ENCODE results near the gene HYLS1. TPM values are rescaled to one million over a fixed set of nuclear protein-coding genes. Genes with fewer than 3 reads are reported as not detected.
A peak's percentile ranks its signal among the peaks of the same experiment; 100 is the strongest.

Gene HYLS1
- total and polyA plus RNA-seq, 9 of the 15 experiments (the other 6 are each of a cell fraction or from before 2014, with no cell fraction given) = 2.7 to 8.2 (median 4.8) TPM

DNA sequence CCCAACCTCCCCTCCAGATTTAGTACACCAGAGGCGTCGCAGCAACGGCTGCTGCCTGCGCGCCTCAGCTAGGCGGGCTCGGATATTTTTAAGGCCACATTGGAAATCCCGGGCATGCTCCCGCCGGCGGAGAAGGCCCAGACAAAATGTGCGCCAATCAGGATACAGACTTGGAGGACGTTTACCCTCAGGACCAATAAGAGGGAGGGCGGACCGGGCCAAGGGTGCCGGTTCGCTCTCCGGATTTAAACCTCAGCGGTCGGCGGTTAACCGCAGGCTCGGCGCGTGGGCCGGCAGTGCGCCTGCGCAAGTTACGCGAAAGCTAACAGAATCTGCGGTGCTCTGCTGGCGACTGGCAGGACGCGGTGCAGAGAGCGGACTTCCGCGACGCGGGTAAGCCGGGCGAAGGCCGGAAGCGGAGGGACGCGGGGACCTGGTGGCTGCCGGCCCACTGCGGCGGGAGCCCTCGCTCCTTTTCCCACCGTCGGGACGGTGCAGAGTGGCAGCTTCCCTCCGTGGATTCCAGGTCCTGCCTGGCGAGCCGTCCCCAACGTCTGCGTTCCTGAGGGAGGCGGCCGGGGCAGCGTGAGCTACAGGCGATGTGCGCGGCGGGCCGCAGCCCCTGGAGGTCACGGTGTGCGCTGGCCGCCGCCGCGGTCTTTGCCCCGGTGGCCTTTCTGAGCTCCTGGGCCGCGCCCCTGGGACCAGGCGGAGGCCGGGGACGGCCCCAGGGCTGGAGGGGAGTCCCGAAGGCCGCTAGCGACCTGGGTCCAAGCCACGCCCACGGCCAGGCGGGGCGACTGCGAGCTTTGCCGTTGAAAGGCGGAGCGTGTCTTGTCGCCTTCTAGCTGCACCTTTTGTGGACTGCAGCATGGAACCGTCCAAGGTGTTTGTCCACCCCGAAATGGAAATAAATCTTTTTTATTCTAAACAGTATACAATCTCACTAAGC is at the start of gene HYLS1 (continued):
- TF ChIP-seq, protein P1, sequence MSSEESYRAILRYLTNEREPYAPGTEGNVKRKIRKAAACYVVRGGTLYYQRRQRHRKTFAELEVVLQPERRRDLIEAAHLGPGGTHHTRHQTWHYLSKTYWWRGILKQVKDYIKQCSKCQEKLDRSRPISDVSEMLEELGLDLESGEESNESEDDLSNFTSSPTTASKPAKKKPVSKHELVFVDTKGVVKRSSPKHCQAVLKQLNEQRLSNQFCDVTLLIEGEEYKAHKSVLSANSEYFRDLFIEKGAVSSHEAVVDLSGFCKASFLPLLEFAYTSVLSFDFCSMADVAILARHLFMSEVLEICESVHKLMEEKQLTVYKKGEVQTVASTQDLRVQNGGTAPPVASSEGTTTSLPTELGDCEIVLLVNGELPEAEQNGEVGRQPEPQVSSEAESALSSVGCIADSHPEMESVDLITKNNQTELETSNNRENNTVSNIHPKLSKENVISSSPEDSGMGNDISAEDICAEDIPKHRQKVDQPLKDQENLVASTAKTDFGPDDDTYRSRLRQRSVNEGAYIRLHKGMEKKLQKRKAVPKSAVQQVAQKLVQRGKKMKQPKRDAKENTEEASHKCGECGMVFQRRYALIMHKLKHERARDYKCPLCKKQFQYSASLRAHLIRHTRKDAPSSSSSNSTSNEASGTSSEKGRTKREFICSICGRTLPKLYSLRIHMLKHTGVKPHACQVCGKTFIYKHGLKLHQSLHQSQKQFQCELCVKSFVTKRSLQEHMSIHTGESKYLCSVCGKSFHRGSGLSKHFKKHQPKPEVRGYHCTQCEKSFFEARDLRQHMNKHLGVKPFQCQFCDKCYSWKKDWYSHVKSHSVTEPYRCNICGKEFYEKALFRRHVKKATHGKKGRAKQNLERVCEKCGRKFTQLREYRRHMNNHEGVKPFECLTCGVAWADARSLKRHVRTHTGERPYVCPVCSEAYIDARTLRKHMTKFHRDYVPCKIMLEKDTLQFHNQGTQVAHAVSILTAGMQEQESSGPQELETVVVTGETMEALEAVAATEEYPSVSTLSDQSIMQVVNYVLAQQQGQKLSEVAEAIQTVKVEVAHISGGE (CRISPR knock-in tag; IDR thresholded peaks at IDR 0.05) = peak in 1 of 3 experiments; percentile 45; a peak in 1 of 6 replicates
- TF ChIP-seq CHD1 (IDR thresholded peaks at IDR 0.05; ENCODE audit: low read length) = no peak
- no peak for TF ChIP-seq RFX5 (IDR thresholded peaks at IDR 0.05; ENCODE audit: low read depth, low read length)
- TF ChIP-seq, protein P2, sequence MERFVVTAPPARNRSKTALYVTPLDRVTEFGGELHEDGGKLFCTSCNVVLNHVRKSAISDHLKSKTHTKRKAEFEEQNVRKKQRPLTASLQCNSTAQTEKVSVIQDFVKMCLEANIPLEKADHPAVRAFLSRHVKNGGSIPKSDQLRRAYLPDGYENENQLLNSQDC (CRISPR knock-in tag; IDR thresholded peaks at IDR 0.05) = no peak
- peak; percentile 67 to 69; a peak in 3 of 4 replicates for TF ChIP-seq MAZ (CRISPR knock-in tag; conservative IDR thresholded peaks at IDR 0.05 in 1 of 2, IDR thresholded peaks at IDR 0.05 in 1 of 2)
- no peak for TF ChIP-seq SRSF3 (IDR thresholded peaks at IDR 0.05; ENCODE audit: insufficient read depth, low read length)
- TF ChIP-seq, protein P3, sequence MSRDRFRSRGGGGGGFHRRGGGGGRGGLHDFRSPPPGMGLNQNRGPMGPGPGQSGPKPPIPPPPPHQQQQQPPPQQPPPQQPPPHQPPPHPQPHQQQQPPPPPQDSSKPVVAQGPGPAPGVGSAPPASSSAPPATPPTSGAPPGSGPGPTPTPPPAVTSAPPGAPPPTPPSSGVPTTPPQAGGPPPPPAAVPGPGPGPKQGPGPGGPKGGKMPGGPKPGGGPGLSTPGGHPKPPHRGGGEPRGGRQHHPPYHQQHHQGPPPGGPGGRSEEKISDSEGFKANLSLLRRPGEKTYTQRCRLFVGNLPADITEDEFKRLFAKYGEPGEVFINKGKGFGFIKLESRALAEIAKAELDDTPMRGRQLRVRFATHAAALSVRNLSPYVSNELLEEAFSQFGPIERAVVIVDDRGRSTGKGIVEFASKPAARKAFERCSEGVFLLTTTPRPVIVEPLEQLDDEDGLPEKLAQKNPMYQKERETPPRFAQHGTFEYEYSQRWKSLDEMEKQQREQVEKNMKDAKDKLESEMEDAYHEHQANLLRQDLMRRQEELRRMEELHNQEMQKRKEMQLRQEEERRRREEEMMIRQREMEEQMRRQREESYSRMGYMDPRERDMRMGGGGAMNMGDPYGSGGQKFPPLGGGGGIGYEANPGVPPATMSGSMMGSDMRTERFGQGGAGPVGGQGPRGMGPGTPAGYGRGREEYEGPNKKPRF (IDR thresholded peaks at IDR 0.05; ENCODE audit: low read depth, low read length) = no peak
- TF ChIP-seq ETS2 (tag; IDR thresholded peaks at IDR 0.05; ENCODE audit: borderline replicate concordance, poor library complexity, severe bottlenecking) = no peak
- no peak; a peak in 2 of 4 replicates for TF ChIP-seq FOXK2 (conservative IDR thresholded peaks at IDR 0.05 in 1 of 2, IDR thresholded peaks at IDR 0.05 in 1 of 2; ENCODE audit: low read depth in 2 of 2)
- no peak for TF ChIP-seq ILF3 (IDR thresholded peaks at IDR 0.05; ENCODE audit: borderline replicate concordance)
- peak; percentile 65 for TF ChIP-seq GABPA (tag; conservative IDR thresholded peaks at IDR 0.05; ENCODE audit: low read depth)
- TF ChIP-seq ETV6 (IDR thresholded peaks at IDR 0.05; ENCODE audit: borderline replicate concordance in 1 of 2, low read depth in 2 of 2, low read length in 1 of 2) = no peak
- TF ChIP-seq ETV6 (CRISPR knock-in tag; IDR thresholded peaks at IDR 0.05; ENCODE audit: borderline replicate concordance) = no peak
- TF ChIP-seq, protein P4, sequence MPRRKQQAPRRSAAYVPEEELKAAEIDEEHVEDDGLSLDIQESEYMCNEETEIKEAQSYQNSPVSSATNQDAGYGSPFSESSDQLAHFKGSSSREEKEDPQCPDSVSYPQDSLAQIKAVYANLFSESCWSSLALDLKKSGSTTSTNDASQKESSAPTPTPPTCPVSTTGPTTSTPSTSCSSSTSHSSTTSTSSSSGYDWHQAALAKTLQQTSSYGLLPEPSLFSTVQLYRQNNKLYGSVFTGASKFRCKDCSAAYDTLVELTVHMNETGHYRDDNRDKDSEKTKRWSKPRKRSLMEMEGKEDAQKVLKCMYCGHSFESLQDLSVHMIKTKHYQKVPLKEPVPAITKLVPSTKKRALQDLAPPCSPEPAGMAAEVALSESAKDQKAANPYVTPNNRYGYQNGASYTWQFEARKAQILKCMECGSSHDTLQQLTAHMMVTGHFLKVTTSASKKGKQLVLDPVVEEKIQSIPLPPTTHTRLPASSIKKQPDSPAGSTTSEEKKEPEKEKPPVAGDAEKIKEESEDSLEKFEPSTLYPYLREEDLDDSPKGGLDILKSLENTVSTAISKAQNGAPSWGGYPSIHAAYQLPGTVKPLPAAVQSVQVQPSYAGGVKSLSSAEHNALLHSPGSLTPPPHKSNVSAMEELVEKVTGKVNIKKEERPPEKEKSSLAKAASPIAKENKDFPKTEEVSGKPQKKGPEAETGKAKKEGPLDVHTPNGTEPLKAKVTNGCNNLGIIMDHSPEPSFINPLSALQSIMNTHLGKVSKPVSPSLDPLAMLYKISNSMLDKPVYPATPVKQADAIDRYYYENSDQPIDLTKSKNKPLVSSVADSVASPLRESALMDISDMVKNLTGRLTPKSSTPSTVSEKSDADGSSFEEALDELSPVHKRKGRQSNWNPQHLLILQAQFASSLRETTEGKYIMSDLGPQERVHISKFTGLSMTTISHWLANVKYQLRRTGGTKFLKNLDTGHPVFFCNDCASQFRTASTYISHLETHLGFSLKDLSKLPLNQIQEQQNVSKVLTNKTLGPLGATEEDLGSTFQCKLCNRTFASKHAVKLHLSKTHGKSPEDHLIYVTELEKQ (CRISPR knock-in tag; IDR thresholded peaks at IDR 0.05) = no peak

Measured in K562 (cell line).